Lower leg skin (tissue), 4 donors: ENCODE results near the gene LHX3. TPM values are rescaled to one million over a fixed set of nuclear protein-coding genes. Genes with fewer than 3 reads are reported as not detected.

Experiments
- DNase-seq, 2 donors: peaks; one replicate each; pipeline ENCODE4 v3.0.0-alpha.2; 2019; ENCODE audit warnings: low spot score in 2 of 2
- H3K4me3 ChIP-seq: fragments of 200-600 bp; sonication (generic); 2 replicates; pipeline ENCODE4 v1.5.1; 2017; ENCODE audit warnings: mild to moderate bottlenecking, low read depth; ENCODE audit not compliant: poor library complexity, severe bottlenecking
- POLR2A ChIP-seq, 2 donors: fragments of 450-650 bp; IDR thresholded peaks; one replicate each; pipeline ENCODE4 v1.6.1; 2016 to 2017; ENCODE audit warnings: antibody characterized with exemption in 2 of 2, mild to moderate bottlenecking in 1 of 2, moderate library complexity in 1 of 2
- WGBS, 2 donors: methylation state at CpG; one replicate each; pipeline ENCODE4 v1.1.5; 2018; 5-methylcytosine and 5-hydroxymethylcytosine counted together
- intact Hi-C: fragments of 100-400 bp; cut with DNase I; formaldehyde crosslinking; loops from one replicate; pipeline ENCODE4 v1.15.0; 2023; ENCODE audit warnings: low total_unique reads
- total RNA-seq, 4 donors: library from RNA; depleted of rRNA; stranded (reverse); fragments of >200 nt; gene quantifications; one replicate each; pipeline ENCODE4 v1.1.0, GENCODE V29; 2016
- TF ChIP-seq, protein P1 (sequence below), 3 donors: fragments of 450-650 bp; IDR thresholded peaks; one replicate each; pipeline ENCODE4 v1.5.1; 2016; ENCODE audit warnings: antibody characterized with exemption in 3 of 3, mild to moderate bottlenecking in 3 of 3, moderate library complexity in 2 of 3

The LHX3 gene
- total RNA-seq, 4 donors from 2014 or later: 0.42 TPM; not detected in 3

DNA sequence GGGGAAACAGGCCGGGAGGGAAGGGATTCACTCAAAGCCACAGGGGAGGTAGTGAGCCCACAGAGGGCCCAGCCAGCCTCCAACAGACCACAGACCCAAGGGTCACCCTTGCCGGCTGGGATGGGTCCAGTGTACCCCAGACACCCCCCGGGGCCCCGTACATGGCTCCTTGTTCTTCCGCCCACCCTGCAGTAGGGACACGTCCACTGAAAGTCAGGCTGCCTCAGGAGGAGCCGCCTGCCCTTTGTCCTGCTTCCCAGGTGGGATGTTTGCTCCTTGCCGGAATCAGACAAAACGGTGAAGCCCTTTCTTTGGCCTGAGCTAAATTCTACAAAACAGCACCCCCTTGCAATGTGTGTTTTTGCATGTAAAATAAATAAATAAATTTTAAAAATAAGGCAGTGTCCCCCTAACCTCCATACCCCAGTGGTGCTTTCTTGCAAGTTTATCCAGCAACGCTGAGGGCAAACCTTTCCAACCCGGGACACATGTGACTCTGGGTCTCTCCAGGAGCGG, 25.8 kb downstream of the LHX3 start:
- intact Hi-C loops: no loop called here
- 62 to 72% methylated on average over 11 to 12 of the region's 12 CpGs for WGBS, 2 donors
- TF ChIP-seq, protein P1, sequence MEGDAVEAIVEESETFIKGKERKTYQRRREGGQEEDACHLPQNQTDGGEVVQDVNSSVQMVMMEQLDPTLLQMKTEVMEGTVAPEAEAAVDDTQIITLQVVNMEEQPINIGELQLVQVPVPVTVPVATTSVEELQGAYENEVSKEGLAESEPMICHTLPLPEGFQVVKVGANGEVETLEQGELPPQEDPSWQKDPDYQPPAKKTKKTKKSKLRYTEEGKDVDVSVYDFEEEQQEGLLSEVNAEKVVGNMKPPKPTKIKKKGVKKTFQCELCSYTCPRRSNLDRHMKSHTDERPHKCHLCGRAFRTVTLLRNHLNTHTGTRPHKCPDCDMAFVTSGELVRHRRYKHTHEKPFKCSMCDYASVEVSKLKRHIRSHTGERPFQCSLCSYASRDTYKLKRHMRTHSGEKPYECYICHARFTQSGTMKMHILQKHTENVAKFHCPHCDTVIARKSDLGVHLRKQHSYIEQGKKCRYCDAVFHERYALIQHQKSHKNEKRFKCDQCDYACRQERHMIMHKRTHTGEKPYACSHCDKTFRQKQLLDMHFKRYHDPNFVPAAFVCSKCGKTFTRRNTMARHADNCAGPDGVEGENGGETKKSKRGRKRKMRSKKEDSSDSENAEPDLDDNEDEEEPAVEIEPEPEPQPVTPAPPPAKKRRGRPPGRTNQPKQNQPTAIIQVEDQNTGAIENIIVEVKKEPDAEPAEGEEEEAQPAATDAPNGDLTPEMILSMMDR (IDR thresholded peaks at IDR 0.05): no peak
- no peak for TF ChIP-seq POLR2A (IDR thresholded peaks at IDR 0.05)
- no peak for DNase-seq
- no peak overlapping the region for H3K4me3 ChIP-seq

DNA sequence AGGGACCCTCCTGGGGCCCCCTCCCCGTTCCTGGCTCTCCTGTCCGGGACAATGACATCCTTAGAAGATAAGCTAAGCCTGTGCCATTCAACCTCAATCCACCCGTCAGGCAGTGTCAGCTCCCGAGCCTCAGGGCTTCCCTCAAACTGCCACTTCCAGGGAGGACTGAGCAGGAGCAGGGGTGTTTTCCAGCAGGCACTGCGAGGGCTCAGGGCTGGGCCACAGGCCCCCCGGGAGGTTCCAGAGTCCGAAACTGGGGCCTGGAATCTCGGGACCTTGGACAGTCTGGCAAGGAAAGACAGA, 26.2 kb downstream of the LHX3 start:
- intact Hi-C loops: no loop called here
- H3K4me3 ChIP-seq: no peak overlapping the region
- 32 to 40% methylated on average over 6 to 8 of the region's 8 CpGs for WGBS, 2 donors
- no peak for DNase-seq
- TF ChIP-seq POLR2A (IDR thresholded peaks at IDR 0.05): no peak
- TF ChIP-seq, protein P1 (IDR thresholded peaks at IDR 0.05): no peak

DNA sequence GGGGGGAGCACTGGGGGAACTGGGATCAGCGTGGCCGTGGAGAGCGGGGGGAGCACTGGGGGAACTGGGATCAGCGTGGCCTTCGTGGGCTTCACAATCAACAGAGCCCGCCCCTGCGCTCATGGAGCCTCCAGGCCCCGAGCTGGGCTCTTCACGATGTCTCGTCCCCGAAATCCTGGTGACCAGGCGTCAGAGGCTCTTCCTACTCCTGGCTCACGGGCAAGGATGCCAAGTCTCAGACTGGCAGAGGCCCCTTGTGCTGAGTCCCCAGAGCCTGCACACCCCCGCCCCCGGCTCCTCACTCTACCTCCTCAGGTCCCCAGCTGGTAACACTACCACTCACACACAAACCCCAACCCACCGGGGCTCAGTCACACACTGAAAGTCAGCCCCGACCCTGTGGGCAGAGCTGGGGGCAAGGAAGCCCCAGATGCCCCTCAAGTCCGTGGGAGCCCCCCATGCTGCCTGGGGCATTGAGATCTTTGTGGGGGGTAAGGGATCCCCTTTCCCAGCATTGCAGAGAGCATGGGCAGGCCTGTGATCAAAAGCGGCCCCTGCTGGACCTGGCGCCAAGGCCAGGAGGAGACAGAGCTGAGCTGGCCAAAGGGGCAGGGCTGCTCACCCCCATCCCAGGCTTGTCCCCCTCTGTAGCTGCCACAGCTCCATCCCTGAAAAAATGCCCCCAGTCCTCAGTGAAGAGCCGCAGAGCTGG, 26.7 kb downstream of the LHX3 start:
- no peak overlapping the region for H3K4me3 ChIP-seq
- intact Hi-C loops: no loop called here
- 68 to 80% methylated on average over 18 of the region's 21 CpGs for WGBS, 2 donors
- no peak for DNase-seq
- no peak for TF ChIP-seq POLR2A (IDR thresholded peaks at IDR 0.05)
- TF ChIP-seq, protein P1 (IDR thresholded peaks at IDR 0.05): no peak

DNA sequence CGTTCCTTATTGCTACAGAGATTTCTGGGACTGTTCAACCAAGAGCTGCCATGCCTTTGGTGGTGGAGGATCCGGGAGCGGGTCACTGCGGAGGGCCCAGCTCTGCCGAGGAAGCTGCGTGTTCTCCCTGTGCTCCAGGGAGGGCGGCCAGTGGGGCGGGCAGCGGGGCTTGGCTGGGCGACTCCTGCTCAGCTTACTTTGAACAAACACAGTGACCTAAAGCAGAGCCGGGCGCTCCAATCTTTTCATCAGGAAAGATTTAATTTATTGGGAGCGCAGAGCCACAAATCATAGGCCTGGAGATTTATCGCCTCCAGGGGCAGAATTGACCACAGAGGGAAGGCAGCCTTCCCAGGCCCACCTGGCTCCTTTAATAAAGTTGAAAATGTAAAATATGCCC, 27.7 kb downstream of the LHX3 start:
- intact Hi-C loops: no loop called here
- DNase-seq: no peak
- 68 to 81% methylated on average over 14 of the region's 14 CpGs for WGBS, 2 donors
- H3K4me3 ChIP-seq: no peak overlapping the region
- TF ChIP-seq POLR2A (IDR thresholded peaks at IDR 0.05): no peak
- TF ChIP-seq, protein P1 (IDR thresholded peaks at IDR 0.05): no peak

DNA sequence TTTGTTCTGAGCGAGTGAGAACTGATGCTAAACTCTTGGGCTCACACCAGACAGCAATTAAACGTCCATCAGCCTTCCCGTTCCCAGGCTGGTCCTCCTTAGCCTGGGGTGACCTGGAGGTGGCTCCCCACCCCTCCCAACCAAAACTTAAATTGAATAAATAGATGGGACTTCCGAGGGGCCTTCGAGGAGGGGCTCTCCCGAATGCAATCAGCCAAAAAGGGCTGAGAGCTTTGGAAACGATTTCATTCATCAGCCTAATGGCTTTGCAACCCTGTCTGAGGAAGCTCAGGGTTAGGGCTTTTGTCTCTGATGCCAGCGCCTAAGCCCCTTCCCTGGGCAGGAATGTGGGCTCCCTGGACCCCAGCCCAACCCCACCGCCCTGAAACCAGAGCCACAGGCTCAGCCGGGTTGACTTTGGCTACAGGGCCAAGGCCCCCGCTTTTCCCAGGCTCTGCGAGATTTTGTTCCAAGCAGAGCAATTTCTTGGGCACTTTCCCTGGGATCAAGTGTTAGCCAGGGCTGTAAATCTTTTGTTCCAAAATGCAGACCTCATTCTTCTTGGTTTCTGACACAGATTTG, 29.2 kb downstream of the LHX3 start:
- intact Hi-C loops: no loop called here
- TF ChIP-seq POLR2A (IDR thresholded peaks at IDR 0.05): no peak
- TF ChIP-seq, protein P1 (IDR thresholded peaks at IDR 0.05): no peak
- WGBS, 2 donors: 40 to 47% methylated on average over 12 of the region's 12 CpGs
- H3K4me3 ChIP-seq: no peak overlapping the region
- no peak for DNase-seq
